Keratinocyte (primary cell): Measurements from ENCODE around the gene USP34. TPM values are rescaled to one million over a fixed set of nuclear protein-coding genes. Genes with fewer than 3 reads are reported as not detected.

ENCODE experiments used
- DNase-seq: peaks from one replicate; pipeline ENCODE4 v3.0.0-alpha.2; 2011; ENCODE audit warnings: low read depth, missing footprints, low spot score
- FAIRE-seq: peaks from 2 replicates; lab custom pipeline; 2011; peaks lifted over from hg19 to GRCh38; lab: Jason Lieb, UNC
- H2AFZ ChIP-seq: 2 replicates; pipeline ENCODE4 v1.6.0; 2012; ENCODE audit warnings: low read length, control low read depth, inconsistent platforms; ENCODE audit not compliant: control insufficient read depth
- H3K27ac ChIP-seq: 2 replicates; pipeline ENCODE4 v1.5.1; 2011; ENCODE audit warnings: low read length; ENCODE audit not compliant: control insufficient read depth, insufficient read depth
- H3K27me3 ChIP-seq: 3 replicates; pipeline ENCODE4 v1.6.0; 2011; ENCODE audit warnings: low read length; ENCODE audit not compliant: control insufficient read depth, insufficient read depth; ENCODE audit errors: extremely low read depth
- H3K36me3 ChIP-seq, 2 experiments: 2 replicates in 1 of 2; 3 replicates in 1 of 2; pipeline ENCODE4 v1.5.1; 2011; ENCODE audit warnings: low read length in 2 of 2, mild to moderate bottlenecking in 1 of 2; ENCODE audit not compliant: control insufficient read depth in 2 of 2, insufficient read depth in 2 of 2; ENCODE audit errors: extremely low read depth in 1 of 2
- H3K4me1 ChIP-seq: 3 replicates; pipeline ENCODE4 v1.5.1; 2011; ENCODE audit warnings: low read length; ENCODE audit not compliant: control insufficient read depth, insufficient read depth; ENCODE audit errors: extremely low read depth
- H3K4me2 ChIP-seq: 3 replicates; pipeline ENCODE4 v1.6.0; 2011; ENCODE audit warnings: low read depth, low read length; ENCODE audit not compliant: control insufficient read depth, insufficient read depth; ENCODE audit errors: extremely low read depth
- H3K4me3 ChIP-seq, 3 experiments: fragments of 200-600 bp in 1 of 3; sonication (generic) in 1 of 3; 2 replicates in 2 of 3; 3 replicates in 1 of 3; pipeline ENCODE4 v1.5.1; 2011 to 2016; ENCODE audit warnings: low read length in 3 of 3, mild to moderate bottlenecking in 3 of 3, control low read depth in 2 of 3, inconsistent platforms in 1 of 3, low read depth in 1 of 3, mixed read lengths in 1 of 3, mixed run types in 1 of 3, moderate library complexity in 1 of 3; ENCODE audit not compliant: control insufficient read depth in 2 of 3, insufficient read depth in 2 of 3; ENCODE audit errors: extremely low read depth in 1 of 3
- H3K79me2 ChIP-seq: 2 replicates; pipeline ENCODE4 v1.6.0; 2012; ENCODE audit warnings: low read length; ENCODE audit not compliant: control insufficient read depth, insufficient read depth
- H3K9ac ChIP-seq: 3 replicates; pipeline ENCODE4 v1.6.0; 2011; ENCODE audit warnings: low read length; ENCODE audit not compliant: control insufficient read depth, insufficient read depth; ENCODE audit errors: extremely low read depth
- H3K9me1 ChIP-seq: 3 replicates; pipeline ENCODE4 v1.6.0; 2011; ENCODE audit warnings: low read length; ENCODE audit not compliant: control insufficient read depth, insufficient read depth; ENCODE audit errors: extremely low read depth
- H3K9me3 ChIP-seq: 2 replicates; pipeline ENCODE4 v1.5.1; 2012; ENCODE audit warnings: low read depth, low read length; ENCODE audit not compliant: control insufficient read depth
- H4K20me1 ChIP-seq: 3 replicates; pipeline ENCODE4 v1.6.0; 2011; ENCODE audit warnings: low read length; ENCODE audit not compliant: control insufficient read depth, insufficient read depth; ENCODE audit errors: extremely low read depth
- CTCF ChIP-seq, 3 experiments: IDR thresholded peaks in 1 of 3; conservative IDR thresholded peaks in 1 of 3; optimal IDR thresholded peaks in 1 of 3; 2 replicates in 2 of 3; 3 replicates in 1 of 3; pipeline versions ENCODE3 to v1.5.1; 2011; ENCODE audit warnings: low read length in 3 of 3, mild to moderate bottlenecking in 3 of 3, moderate library complexity in 2 of 3, control low read depth in 1 of 3, inconsistent platforms in 1 of 3; ENCODE audit not compliant: insufficient read depth in 2 of 3; ENCODE audit errors: extremely low read depth in 1 of 3
- EZH2 ChIP-seq: IDR thresholded peaks from one replicate; pipeline ENCODE4 v1.6.1; 2012; ENCODE audit warnings: inconsistent platforms, mild to moderate bottlenecking, low read length, moderate library complexity
- dilution Hi-C: fragments of 300-500 bp; cut with MboI; formaldehyde crosslinking; loops from one replicate; pipeline ENCODE4 v1.7.0; 2020; ENCODE audit warnings: low sequenced_read_pairs; ENCODE audit not compliant: extremely low pct_ligation_motif_present
- polyA plus RNA-seq, 5 experiments: library from polyadenylated mRNA; depleted of rRNA in 3 of 5; stranded (reverse) in 3 of 5; stranded (forward) in 1 of 5; unstranded in 1 of 5; fragments of >200 nt; gene quantifications; 1 replicate in 1 of 5; 2 replicates in 3 of 5; 3 replicates in 1 of 5; pipeline versions ENCODE4 v1.2.1 to v1.2.3, GENCODE V29; 2011 to 2012; ENCODE audit warnings: missing spikeins in 2 of 5, low read depth in 1 of 5, low replicate concordance in 1 of 5

Gene USP34
- polyA plus RNA-seq, 1 donor (not counting 4 experiments of a cell fraction or from before 2014, with no cell fraction given) = 54.7 TPM

- Histone ChIP-seq H3K9me1 (no peaks in the 10 kb centered on the region), H3K36me3 (peaks cover 0 to 3% of the 10 kb centered on the region in 2 experiments), H3K4me3 (no peak overlapping the region), H4K20me1 (no peaks in the 10 kb centered on the region), H3K4me2 (no peak overlapping the region), H3K27ac (peak overlapping the region; percentile 73), H2AFZ (no peak overlapping the region), H3K79me2 (no peaks in the 10 kb centered on the region), H3K27me3 (no peaks in the 10 kb centered on the region), H3K9me3 (no peaks in the 10 kb centered on the region), H3K9ac (no peak overlapping the region), H3K4me1 (peaks cover 5% of the 10 kb centered on the region)
- no peak for DNase-seq
- FAIRE-seq = no peak
- dilution Hi-C loops = no loop called here
- no peak for TF ChIP-seq CTCF (optimal IDR thresholded peaks at IDR 0.05 in 1 of 3, IDR thresholded peaks at IDR 0.05 in 1 of 3, conservative IDR thresholded peaks at IDR 0.05 in 1 of 3; ENCODE audit: extremely low read depth in 1 of 3, insufficient read depth in 2 of 3, low read length in 3 of 3)
- no peak for TF ChIP-seq EZH2
These were observed 182.6 kb downstream of the USP34 start for GRCh38 chr2:61288070-61288841.

DNA sequence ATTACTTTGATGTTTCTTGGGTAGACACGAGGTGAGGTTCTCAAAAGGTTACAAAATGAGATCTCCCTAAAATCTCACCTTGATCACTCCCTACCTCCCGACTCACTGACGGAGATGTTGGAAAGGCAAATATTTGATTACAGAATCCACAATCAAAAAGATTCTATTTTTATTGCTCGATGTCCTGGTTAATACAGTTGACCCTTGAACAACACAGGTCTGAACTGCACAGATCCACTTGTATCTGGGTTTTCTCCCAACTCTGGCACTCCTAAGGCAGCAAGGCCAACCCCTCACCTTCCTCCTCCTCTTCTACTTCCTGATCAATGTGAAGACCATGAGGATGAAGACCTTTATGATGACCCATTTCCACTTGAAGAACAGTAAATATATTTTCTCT lies 183.6 kb downstream of the USP34 start:
- Histone ChIP-seq H3K36me3 (peaks cover 3% of the 10 kb centered on the region in 2 experiments), H3K4me1 (peaks cover 5% of the 10 kb centered on the region), H3K9me3 (no peaks in the 10 kb centered on the region), H4K20me1 (no peaks in the 10 kb centered on the region), H3K27me3 (no peaks in the 10 kb centered on the region), H3K9ac (no peak overlapping the region), H3K4me2 (no peak overlapping the region), H3K27ac (no peak overlapping the region), H2AFZ (no peak overlapping the region), H3K9me1 (no peaks in the 10 kb centered on the region), H3K79me2 (no peaks in the 10 kb centered on the region), H3K4me3 (no peak overlapping the region)
- FAIRE-seq (no peak), DNase-seq (no peak)
- TF ChIP-seq CTCF (optimal IDR thresholded peaks at IDR 0.05 in 1 of 3, IDR thresholded peaks at IDR 0.05 in 1 of 3, conservative IDR thresholded peaks at IDR 0.05 in 1 of 3; ENCODE audit: extremely low read depth in 1 of 3, insufficient read depth in 2 of 3, low read length in 3 of 3) (no peak), EZH2 (no peak)
- dilution Hi-C loops = no loop called here
